Activated CD4-positive, CD25-positive, alpha-beta regulatory T cell treated with anti-CD3 and anti-CD28 coated beads, Interleukin-2, amount 50 U/mL, for 16 hours (primary cell): ENCODE measurements around the gene MIPEP.
"Not testable (repeated sequence)": the region's sequence is repeated elsewhere in the genome, so short reads cannot be mapped to it uniquely, and the experiment has no call there.

Experiments used
- DNase-seq: peaks from one replicate; pipeline ENCODE4 v3.0.0-alpha.2; 2020; ENCODE audit warnings: low read depth, low spot score

The MIPEP gene

DNA sequence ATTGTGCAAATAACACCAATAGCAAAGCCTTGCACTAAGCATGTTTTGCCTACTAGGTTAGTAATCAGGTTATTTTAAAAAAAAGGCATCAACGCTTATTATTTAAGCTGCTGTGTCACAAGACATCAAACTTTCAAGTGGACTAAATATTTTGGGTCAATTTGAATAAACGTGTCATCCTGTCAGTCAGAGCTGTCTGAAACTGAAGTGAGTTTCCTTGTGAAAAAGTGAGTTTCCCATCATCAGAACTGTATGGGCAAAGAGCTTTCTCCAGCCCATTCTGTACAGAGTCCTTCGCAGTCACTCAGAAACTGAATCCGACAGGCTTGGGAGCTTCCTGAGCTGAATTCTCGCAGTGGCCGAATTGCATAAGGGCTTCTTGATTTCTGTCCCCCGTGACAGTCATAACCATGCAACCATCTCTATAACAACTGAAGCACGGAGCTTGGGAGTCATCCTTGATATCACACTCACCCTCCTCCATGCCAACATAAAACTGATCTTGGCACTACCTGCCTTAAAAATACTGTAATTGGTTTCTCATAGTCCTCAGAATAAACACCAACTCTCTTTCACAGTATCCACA, 139.8 kb downstream of the MIPEP start:
- no peak for DNase-seq

DNA sequence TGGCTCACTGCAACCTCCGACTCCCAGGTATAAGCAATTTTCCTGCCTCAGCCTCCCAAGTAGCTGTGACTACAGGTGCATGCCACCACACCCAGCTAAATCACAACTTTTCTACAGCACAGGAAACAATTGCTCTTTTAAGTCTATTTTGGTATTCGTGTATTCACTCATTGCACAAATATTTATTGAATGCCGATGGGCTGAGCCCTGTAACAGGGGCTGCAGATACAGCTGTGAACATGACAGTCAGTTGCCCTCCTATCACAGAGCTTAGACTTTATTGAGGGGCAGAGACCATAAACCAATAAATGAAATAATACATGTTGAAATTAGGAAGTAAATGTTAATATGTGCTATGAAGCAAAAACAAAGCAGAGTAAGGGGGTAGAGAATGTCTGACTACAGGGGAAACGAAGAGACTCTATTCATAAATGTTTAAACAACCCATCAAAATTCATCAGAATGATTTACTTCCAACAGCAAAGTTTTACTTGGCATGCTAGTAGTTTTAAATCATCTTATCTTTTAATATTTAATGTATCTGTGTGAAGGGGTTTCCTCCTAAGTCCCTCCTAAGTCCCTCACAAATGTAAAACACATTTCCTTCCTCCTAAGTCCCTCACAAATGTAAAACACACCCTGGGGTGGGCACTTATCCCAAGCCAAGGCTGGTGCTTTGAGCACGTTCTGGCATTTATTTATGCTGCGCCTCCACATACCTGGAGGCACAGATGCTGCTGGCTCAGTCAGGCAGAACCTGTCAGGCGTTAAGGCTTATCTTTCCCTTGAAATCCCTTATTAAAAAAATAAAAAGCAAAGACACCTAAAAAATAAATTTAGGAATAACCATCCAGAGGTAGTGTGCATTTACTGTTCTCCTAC, 140.8 kb downstream of the MIPEP start:
- DNase-seq, result no peak

DNA sequence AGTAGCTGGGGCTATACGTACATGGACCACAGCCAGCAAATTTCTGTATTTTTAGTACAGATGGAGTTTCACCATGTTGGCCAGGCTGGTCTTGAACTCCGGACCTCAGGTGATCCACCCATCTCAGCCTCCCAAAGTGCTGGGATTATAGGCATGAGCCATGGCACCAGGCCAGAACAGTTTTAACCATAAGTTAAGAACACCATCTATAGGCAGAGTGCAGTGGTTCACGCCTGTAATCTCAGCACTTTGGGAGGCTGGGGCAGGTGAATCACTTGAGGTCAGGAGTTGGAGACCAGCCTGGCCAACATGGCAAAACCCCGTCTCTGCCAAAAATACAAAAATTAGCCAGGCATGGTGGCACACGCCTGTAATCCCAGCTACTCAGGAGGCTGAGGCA, 143.1 kb downstream of the MIPEP start:
- DNase-seq, result not testable (repeated sequence)

DNA sequence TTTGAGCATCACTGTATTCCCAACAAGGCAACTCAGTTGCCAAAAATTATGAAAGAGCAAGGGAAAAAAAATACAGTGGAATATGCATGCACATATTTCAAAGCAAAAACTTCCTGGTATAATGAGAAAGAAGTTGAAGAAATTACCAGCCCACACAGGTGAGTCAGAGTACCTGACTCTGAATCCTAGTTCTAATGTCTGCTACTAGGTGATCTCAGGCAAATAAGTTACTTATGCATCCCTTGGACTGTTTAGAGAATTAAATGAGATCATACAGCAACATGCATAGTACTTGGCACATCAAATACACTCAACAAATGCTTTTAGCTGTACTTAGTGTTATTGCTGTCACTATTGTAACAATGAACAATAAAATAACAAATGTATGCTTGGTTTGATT, 144.9 kb downstream of the MIPEP start:
- DNase-seq, result no peak

DNA sequence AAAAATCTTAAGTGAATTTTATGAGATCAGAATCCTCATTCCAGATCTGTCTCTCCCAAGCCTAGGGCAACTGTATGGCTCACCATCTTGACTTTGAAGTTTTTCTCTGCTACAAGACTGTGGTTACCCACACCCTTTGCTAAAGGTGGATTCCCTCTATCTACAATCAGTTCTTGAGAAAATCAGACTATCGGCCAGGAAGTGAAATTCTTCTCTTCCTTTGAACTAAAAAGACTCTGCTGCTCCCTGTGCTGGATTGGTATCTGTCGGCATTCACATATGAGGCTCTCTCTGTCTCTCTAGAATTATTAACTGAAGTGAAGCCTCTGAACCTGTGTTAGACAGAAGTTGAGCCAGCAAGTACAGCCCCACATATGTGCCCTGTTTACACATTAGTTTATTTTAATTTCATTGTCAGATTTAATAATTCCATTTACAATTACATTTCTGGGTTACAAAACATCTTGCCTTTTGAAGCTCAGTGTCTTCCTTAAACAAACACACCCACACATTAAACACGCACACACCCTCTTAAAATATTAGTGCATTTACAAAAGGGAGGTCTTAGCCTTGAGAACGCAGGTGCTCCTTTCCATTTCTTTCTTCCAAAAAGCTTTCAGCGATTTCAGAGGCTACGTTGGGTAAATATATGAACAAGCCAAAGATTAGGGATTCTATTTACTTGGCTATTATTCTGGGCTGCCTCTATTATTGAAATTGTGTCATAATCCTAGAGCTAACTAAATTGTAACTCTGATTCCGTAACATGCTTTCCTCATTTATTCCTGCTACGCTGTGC, 145.7 kb downstream of the MIPEP start:
- no peak for DNase-seq

DNA sequence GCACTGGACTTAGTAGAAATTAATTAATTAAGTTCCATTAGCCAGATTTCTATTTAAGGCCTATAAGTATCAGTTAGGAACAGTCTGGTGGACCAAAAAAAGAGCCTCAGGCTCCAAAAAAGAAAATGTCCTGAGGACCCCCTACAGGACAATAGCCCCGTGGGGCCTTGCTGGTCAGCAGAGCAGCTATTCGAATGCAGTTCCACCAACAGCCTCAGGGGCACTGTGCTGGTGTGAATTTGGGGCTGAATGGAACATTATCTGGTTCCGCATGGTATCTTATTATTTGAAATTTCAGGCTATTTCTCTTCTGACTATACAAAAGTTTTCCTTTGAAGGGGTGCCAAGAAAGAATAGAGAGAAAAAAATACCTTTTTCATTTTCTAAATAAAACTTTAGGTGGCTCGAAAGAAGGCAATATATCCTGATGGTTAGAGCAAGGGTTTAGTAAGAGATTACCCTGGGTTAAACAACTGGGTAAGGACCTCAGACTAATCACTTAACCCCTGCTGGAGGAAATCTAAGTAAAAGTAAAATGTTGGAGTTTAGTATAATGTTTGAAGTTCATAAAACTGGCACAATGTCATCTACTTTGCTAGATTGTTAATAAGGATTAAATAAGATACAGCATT, 147.2 kb downstream of the MIPEP start:
- no peak for DNase-seq

DNA sequence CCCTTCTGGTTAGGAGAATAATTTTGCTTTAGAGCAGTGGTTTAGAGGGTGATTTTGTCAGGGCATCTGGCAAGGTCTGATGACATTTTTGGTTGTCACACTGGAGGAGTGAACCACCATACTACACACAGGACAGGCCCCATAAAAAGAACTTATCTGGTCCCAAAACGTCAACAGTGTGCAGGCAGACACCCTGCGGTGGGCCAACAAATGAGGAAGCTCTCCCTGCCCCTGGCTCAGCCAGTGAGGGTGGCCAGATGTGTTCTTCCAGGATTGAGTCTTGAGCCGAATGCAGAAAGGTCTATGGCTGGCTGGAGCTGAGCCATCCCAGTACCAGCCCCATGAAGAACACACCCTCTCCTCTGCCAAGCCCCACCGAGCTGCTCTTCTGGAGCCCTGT, 149.2 kb downstream of the MIPEP start:
- DNase-seq, result no peak

DNA sequence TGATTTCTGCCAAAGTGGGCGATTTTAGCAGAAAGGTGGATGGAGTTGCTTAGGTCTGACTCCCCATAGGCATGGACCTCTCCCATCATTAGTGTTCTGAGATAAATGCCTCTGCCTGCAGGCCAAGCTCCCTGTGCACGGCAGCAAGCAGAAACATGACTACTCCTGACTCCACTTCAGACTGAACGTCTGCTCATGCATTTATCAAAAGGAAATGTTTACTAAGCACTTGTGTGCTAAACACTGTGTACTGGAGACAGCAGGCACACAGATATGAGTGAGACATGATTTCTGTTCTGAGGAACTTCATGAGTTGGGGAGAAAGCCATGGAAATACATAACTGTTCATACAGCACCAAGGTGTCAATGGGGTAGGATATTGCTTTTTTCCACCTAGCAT, 149.6 kb downstream of the MIPEP start:
- no peak for DNase-seq

DNA sequence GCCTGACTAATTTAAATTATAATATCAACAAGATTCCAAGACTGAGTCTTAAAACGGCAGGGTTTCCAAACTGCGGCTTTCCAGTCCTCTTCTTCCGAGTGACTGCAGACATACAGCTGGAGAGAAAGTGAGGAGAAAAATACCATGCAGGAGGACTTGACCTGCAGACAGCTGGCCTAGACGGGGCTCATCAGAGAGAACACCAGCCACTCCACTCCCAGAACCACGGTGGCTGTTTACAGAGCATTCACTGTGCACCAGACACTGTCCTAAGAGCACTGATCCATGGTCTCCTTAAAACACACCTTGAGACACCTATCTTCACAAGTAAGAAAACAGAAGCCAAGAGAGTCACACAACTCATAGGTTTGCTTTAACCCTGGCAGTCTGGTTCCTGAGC, 152.7 kb downstream of the MIPEP start:
- no peak for DNase-seq

DNA sequence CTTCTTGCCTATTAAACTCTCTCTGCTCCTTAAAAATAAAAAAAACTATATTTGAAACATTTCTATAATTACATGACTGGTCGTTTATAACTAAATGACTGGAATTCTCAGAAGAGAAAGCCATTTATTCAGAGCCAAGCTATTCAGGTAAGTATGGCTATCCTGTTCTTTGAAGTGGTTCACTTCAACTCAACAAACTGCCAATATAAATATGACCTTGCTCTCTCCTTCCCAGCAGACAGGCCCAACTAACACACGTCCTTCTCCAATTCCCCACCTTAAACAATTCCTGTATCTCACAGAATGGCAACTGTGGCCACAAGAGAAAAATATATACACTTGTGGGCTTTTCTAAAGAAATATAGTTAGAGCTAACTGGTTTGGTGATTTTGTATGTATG, 153.9 kb downstream of the MIPEP start:
- no peak for DNase-seq

DNA sequence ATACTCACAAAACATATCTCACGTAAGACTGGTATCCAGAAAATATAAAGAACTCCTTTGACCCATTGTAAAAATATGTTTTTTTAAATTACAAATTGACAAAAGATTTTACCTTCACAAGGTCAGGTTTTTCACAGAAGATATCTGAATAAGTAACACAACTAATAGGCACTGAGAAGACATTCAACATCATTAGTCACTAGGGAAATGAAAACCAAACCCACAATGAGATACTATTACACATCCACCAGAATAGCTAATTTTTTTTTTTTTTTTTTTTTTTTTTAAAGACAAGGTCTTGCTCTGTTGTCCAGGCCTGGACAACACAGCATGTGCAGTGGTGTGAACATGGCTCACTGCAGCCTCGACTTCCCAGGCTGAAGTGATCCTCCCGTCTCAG, 157.5 kb downstream of the MIPEP start:
- DNase-seq, result no peak

DNA sequence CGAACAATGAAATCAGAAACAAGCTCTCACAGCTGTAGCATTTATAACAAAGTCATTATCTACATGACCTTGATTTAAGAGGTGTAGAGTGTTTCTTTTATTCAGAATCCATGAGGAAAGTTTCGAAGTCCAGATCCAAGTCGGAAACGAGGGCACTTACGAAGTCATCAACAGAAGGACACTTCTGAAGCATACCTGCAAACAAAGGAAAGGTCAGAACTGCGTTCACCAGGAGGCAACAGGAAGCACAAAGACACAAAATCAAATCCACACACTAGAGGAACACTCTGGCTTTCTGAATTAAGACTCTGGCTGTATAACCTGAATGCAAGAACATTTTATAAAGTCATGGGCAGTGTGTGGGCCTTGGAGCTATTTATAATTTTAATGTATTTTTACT, 158.9 kb downstream of the MIPEP start:
- no peak for DNase-seq

DNA sequence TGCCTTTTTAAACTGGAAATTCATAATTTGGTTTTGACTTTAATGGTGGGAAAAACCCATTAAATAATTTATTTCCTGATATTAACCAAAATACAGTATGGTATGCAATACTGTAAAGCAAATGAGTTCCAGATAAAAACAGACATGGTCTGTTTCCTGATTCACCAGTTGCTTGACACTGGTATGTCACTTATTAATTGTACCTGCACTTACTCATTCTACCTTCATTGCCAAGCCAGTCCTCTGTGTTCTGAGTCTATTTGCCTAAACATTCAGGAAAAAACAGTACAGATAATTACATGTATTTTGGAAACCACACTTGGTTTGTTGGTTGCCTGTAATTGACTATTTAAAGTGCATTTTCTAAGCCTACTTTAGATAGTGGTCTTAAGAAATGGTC, 159.7 kb downstream of the MIPEP start:
- no peak for DNase-seq

DNA sequence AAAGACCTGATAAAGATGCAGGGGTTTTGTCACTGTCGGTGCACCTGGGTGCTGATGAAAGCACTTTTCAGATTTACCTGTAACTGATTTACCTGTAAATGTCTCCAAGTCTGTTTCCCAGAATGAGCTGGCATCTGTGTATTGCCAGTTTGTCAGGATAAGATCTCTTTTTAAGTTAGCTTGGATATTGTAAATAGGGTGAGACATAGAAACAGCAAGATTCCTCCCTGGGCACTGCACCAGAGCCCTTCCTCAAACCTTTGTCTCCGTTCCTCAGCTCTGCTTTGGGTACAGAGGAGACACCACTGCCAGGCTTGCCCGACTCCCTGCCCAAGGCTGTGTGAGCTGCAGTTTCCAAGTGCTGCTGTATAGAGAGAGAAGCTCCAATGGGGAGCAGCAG, 160.4 kb downstream of the MIPEP start:
- no peak for DNase-seq

DNA sequence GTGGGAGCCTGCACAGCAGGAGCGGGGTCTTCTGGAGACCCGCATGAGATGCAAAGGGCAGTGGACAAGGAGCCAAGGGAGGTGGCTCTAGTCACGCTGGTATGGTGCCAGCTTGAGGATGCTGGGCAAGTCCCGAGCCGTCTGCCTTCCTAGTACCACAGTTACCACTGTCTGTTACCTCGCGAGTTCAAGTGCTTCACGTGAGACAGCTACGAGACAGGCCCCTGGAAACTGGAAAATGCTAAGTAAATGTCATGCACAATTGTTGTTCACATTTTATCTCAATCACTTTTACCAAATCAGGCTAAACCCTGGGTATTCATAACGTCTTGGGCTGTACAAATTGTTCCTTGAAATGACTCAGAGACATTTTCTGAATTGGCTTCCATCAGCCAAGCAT, 163.3 kb downstream of the MIPEP start:
- DNase-seq, result no peak

DNA sequence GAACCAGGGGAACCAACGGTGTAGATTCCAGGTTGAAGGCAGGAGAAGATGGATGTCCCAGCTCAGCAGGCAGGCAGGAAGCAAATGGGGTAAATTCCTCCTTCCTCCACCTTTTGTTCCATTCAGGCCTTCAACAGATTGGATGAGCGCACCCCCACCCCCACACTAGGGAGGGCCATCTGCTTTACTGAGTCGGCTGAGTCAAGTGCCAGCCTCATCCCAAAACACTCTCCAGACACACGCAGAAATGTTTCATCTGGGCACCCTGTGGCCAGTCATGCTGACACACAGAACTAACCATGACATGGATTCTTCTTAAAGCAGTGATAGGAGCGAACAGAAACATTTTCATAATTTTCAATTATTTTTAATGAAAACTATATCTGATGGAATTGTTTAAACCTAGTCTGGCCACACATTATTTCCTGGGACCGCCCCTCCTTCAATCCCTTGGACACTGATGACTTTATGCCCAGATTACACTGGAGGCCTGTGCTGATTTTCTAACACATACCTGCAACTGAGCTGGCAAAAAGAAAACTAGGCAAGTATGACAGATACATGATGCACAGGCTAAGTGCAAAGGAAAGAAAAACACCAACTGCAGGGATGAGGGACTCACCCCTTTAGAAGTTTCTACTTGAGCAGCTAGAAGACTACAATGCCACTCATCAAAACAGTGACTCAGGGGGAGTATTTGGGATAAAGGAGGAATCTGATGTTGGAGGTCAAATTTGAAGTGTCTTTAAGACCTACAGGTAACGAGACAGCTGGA, 164.8 kb downstream of the MIPEP start:
- DNase-seq, result no peak

DNA sequence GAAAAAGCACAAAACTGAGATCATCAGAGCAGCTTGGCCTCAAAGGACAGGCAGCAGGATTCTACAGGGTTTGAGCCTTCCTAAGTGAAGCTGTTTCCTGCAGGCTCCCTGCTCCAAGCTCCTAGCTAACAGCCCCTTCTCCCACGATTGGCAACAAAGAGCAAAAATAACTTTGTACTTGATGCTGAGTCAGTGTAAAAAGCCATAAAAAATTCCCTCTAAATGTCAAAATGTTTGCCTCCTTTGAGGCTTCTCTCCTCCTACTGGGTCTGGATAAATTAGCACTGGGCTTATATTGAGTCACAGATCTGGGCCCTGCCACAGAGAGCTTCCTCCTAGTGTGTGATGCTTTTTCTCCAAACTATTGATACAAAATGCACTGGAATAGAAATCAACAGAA, 165.7 kb downstream of the MIPEP start:
- no peak for DNase-seq

DNA sequence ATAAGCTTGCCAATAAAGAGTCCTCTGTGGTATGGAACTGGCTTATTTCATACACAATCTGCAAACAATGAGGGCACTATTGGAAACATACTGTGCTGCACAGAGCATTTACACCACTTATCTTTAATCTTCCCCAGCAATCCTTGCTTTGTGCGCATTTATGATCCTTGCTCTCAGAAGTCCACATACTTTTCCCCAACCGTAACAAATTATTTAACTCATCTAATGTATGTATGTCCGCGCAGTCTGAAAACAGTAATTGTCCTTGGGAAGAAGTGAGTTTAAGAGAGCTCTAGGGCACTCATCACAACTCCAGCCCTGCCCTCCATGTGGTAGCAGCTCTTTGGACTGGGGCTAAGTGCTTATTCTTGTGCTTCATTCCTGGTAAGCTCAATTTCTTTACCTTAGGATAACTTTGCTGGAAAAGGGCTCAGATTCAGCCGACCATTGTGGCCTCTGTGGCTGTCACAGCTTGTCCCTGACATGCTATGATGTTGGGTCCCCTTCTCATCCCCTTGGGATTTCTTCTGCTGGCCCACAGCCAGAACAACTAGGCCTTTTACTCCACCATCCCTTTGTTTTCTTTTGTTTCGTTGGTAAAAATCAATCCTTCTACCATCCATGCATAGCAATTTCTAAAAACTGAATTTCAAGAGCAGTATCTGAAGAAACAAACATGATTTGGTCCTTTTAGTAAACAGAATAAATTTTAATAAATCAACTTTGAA, 166.3 kb downstream of the MIPEP start:
- DNase-seq, result no peak

DNA sequence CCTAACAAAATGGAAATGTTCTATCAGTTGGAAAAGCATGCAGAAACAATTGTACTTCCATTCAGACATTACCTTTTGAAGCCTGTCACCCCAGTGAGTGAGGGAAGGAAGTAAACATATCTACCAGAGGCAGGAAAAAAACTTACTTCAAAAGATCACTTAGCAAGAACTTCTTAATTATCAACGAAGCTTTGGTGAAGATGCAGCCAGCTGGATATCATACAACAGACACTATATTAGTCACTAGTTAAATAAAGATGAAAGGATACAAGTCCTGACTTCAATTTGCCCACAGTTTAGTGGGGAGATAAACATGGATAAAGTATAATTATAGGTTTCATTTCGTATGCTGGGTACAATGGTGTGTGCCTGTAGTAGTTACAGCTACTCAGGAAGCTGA, 170.2 kb downstream of the MIPEP start:
- no peak for DNase-seq

DNA sequence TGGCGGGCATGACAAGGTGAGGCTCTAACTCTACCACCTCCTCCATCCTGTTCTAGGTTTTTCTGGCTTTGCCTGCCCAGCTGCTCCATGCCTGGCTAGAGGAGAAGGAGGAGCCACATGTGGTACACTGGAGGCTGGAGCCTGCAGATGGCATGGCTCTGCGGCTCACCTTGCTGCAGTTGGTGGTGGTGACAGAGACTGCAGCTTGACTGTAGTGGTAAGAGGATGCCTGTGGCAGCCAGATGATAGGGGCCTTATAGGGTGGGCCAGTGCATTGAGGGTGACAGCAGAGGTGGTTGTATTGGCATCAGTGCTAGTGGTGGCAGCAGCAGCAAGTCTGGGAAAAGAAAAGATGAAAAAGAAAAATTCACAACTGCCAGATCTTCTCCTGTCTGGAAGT, 172.8 kb downstream of the MIPEP start:
- no peak for DNase-seq

DNA sequence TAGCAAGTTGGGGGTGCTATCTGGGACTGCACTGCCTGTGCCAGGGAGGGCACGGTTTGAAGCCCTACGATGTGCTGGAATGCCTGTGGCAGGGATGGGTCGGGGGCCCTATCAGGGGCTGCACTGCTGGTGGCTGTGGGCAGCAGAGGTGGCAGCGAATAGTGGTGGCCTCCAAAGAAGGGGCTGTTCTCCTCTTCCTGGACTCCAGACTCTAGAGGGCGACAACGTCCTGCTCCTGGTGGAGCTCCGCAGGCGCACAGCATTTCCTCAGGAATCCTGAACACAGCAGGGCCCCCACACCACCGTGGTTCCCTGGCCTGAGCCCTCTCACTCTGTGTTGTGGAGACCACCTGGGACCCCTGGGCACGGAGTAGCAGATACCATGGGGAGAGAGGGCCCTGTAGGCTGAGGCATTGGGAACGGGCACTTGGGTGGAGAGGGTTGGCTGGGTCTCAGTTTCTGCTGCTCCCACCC, 173.4 kb downstream of the MIPEP start:
- DNase-seq, result no peak
